Measurements from ENCODE around the gene TENM4. TPM values are rescaled to one million over a fixed set of nuclear protein-coding genes. Genes with fewer than 3 reads are reported as not detected.

The TENM4 gene
- total RNA-seq, 4 donors from 2014 or later: 16.8 to 158 (median 120) TPM

GRCh38 chr11:79340535-79340934 lies 100.3 kb downstream of the TENM4 start:
- no peak overlapping the region for H3K4me3 ChIP-seq (replicated peaks in 1 of 3)
- WGBS, 2 donors: 83 to 95% methylated on average over 3 of the region's 3 CpGs
- H3K4me1 ChIP-seq: peaks cover 0 to 7% of the 10 kb centered on the region in 2 donors
- intact Hi-C loops (cut with DNase I): no loop called here
- H3K9me3 ChIP-seq: no peaks in the 10 kb centered on the region
- TF ChIP-seq CTCF (IDR thresholded peaks at IDR 0.05) (no peak), POLR2A (IDR thresholded peaks at IDR 0.05) (no peak)
- H3K27me3 ChIP-seq: no peaks in the 10 kb centered on the region
- H3K36me3 ChIP-seq: no peaks in the 10 kb centered on the region
- H3K27ac ChIP-seq: no peak overlapping the region
- DNase-seq: no peak

- TF ChIP-seq CTCF (IDR thresholded peaks at IDR 0.05) (no peak), POLR2A (IDR thresholded peaks at IDR 0.05) (no peak)
- H3K27me3 ChIP-seq: no peaks in the 10 kb centered on the region
- intact Hi-C loops (cut with DNase I): no loop called here
- H3K4me3 ChIP-seq (replicated peaks in 1 of 3): no peak overlapping the region
- H3K36me3 ChIP-seq: no peaks in the 10 kb centered on the region
- 45 to 59% methylated on average over 6 of the region's 6 CpGs for WGBS, 2 donors
- peak; percentile 14 to 36 for DNase-seq
- peaks cover 0 to 7% of the 10 kb centered on the region in 2 donors for H3K4me1 ChIP-seq
- H3K9me3 ChIP-seq: no peaks in the 10 kb centered on the region
- H3K27ac ChIP-seq: no peak overlapping the region
Observed at GRCh38 chr11:79336797-79337517, 103.9 kb downstream of the TENM4 start.

DNA sequence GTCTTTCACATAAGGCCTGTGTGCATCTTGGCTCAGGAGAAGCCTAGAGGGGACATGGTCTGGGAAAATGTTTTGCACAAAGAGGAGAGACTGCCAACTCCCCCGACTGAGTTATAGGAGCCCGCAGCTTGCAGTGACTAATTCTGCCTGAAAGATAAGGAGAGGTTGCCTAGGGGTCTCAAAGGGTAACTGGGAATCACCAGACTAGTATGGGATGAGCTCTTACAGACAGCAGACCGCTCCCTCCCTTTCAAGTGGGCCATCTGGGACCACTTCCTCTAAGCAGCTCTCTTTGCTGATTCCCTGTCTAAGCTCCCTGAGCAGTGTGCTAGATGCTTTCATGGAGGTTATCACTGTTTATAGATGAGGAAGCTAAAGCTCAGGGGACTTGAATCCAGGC lies 105.1 kb downstream of the TENM4 start:
- no peak overlapping the region for H3K4me3 ChIP-seq (replicated peaks in 1 of 3)
- DNase-seq: no peak
- H3K27me3 ChIP-seq: no peaks in the 10 kb centered on the region
- H3K4me1 ChIP-seq: peaks cover 0 to 7% of the 10 kb centered on the region in 2 donors
- WGBS, 2 donors: 66 to 84% methylated on average over 3 of the region's 3 CpGs
- H3K27ac ChIP-seq: no peak overlapping the region
- TF ChIP-seq POLR2A (IDR thresholded peaks at IDR 0.05): no peak
- TF ChIP-seq CTCF (IDR thresholded peaks at IDR 0.05): no peak
- intact Hi-C loops (cut with DNase I): no loop called here
- H3K9me3 ChIP-seq: no peaks in the 10 kb centered on the region
- no peaks in the 10 kb centered on the region for H3K36me3 ChIP-seq

DNA sequence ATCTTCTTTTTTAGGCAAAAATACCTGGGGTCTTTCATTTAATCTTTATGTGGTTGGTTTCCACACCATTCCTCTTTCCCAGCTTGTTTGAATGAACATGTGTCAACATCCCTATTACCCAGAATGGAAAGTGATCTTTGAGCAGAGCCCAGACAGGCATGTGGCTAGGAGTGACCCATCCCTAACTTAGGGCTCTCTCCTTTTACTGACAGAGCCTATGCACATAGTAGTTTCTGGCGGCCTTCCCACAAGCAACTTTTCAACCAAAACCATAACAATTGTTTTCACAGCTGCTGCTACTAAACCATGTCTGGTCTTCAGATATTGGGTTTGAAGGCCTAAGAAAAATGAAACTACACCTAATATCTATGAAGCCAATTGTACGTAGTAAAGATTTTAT lies 107.5 kb downstream of the TENM4 start:
- no peak for TF ChIP-seq POLR2A (IDR thresholded peaks at IDR 0.05)
- TF ChIP-seq CTCF (IDR thresholded peaks at IDR 0.05): no peak
- no peak overlapping the region for H3K27ac ChIP-seq
- WGBS, 2 donors: 89 to 99% methylated on average over 2 of the region's 2 CpGs
- intact Hi-C loops (cut with DNase I): no loop called here
- no peak for DNase-seq
- no peaks in the 10 kb centered on the region for H3K27me3 ChIP-seq
- no peaks in the 10 kb centered on the region for H3K36me3 ChIP-seq
- peaks cover 0 to 7% of the 10 kb centered on the region in 2 donors for H3K4me1 ChIP-seq
- no peaks in the 10 kb centered on the region for H3K9me3 ChIP-seq
- H3K4me3 ChIP-seq (replicated peaks in 1 of 3): no peak overlapping the region

DNA sequence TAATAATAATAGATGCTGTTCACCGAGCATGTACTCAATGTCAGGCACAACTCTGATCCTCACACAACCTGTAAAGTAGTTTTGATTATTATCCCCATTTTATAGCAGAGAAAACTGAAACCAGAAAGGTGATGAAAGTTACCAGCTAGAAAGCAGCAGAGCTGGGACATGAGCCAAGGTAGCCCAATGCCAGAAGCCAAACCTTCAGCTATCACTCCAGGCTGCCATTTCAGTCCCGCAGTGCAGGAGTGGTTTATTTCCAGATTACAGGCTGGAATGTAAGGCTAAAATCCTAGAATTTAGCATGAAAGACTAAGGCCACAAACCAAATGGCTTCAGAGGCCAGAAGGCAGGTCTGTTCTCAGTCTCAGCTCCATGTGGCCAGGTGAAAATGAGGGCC lies 108.8 kb downstream of the TENM4 start:
- no peak for DNase-seq
- 58 to 89% methylated on average over 2 of the region's 2 CpGs for WGBS, 2 donors

More for the DNA sequence above, 108.8 kb downstream of the TENM4 start:
- H3K4me3 ChIP-seq (replicated peaks in 1 of 3): no peak overlapping the region
- TF ChIP-seq CTCF (IDR thresholded peaks at IDR 0.05): no peak
- TF ChIP-seq POLR2A (IDR thresholded peaks at IDR 0.05): no peak
- peaks cover 0 to 4% of the 10 kb centered on the region in 2 donors for H3K4me1 ChIP-seq
- intact Hi-C loops (cut with DNase I): no loop called here
- H3K9me3 ChIP-seq: no peaks in the 10 kb centered on the region
- H3K27me3 ChIP-seq: no peaks in the 10 kb centered on the region
- H3K36me3 ChIP-seq: no peaks in the 10 kb centered on the region
- H3K27ac ChIP-seq: no peak overlapping the region
